ENCODE results near the gene ROCK2.

GRCh38 chr2:11373096-11373495 is 28.7 kb upstream of the ROCK2 start:
- TF ChIP-seq E2F4 (CRISPR knock-in tag; IDR thresholded peaks at IDR 0.05; ENCODE audit: borderline replicate concordance, low read depth) = no peak
- TF ChIP-seq TCF7 (CRISPR knock-in tag; IDR thresholded peaks at IDR 0.05; ENCODE audit: low read depth) = no peak

Measured in WTC11 (cell line).